HepG2 (cell line): ENCODE measurements around the gene FTHL17. TPM values are rescaled to one million over a fixed set of nuclear protein-coding genes. Genes with fewer than 3 reads are reported as not detected.

Source experiments
- ATAC-seq: fragments of 200-7000 bp; cut with Tn5 transposase; 3 replicates; pipeline ENCODE4 v1.9.1; 2020; ENCODE audit warnings: mild to moderate bottlenecking, moderate library complexity
- BruUV-seq: library from RNA; stranded (reverse); fragments of 400-500 nt; replicated peaks from 2 replicates; lab custom pipeline; 2021; lab: Mats Ljungman, UMichigan
- CTCF ChIA-PET: fragments of 300-600 bp; formaldehyde crosslinking; extraction: SDS; loops from one replicate; lab custom pipeline; 2021; ENCODE audit warnings: low total read pairs, inconsistent platforms, low intra/inter-chr PET ratio; lab: Yijun Ruan, JAX
- POLR2A ChIA-PET: fragments of 350-600 bp; sonication (Branson Sonifier 250); formaldehyde crosslinking; loops from one replicate; lab custom pipeline; 2020; ENCODE audit warnings: antibody characterized with exemption, inconsistent platforms; lab: Yijun Ruan, JAX
- DNase-seq: peaks from one replicate; pipeline ENCODE4 v3.0.0-alpha.2; 2015; ENCODE audit warnings: low spot score
- FAIRE-seq: peaks from 3 replicates; lab custom pipeline; 2011; peaks lifted over from hg19 to GRCh38; lab: Jason Lieb, UNC
- H2AFZ ChIP-seq: one replicate; pipeline ENCODE4 v1.6.1; 2011; ENCODE audit warnings: low read length, inconsistent platforms
- H3K27ac ChIP-seq: fragments of 300-600 bp; 3 replicates; pipeline ENCODE4 v1.8.0; 2011; ENCODE audit warnings: mixed run types, mild to moderate bottlenecking, mixed read lengths, low read length, inconsistent platforms; ENCODE audit not compliant: insufficient read depth; ENCODE audit errors: extremely low read length
- H3K27me3 ChIP-seq, 2 experiments: fragments of 200-600 bp in 1 of 2; 2 replicates in 1 of 2; 3 replicates in 1 of 2; pipeline versions ENCODE4 v1.6.0 to v1.8.0; 2011; ENCODE audit warnings: low read length in 2 of 2, mild to moderate bottlenecking in 2 of 2, moderate library complexity in 2 of 2, inconsistent platforms in 1 of 2; ENCODE audit not compliant: insufficient read depth in 2 of 2, control insufficient read depth in 1 of 2
- H3K36me3 ChIP-seq, 2 experiments: fragments of 200-600 bp in 1 of 2; replicated peaks in 1 of 2; 2 replicates in 1 of 2; 3 replicates in 1 of 2; pipeline versions ENCODE4 v1.5.1 to v1.8.0; 2011; ENCODE audit warnings: low read length in 2 of 2, inconsistent platforms in 1 of 2; ENCODE audit not compliant: insufficient read depth in 2 of 2, control insufficient read depth in 1 of 2
- H3K4me1 ChIP-seq: 2 replicates; pipeline ENCODE4 v1.5.1; 2012; ENCODE audit warnings: low read length, inconsistent platforms; ENCODE audit not compliant: insufficient read depth
- H3K4me2 ChIP-seq: 2 replicates; pipeline ENCODE4 v1.6.0; 2011; ENCODE audit warnings: low read depth, low read length, inconsistent platforms
- H3K4me3 ChIP-seq, 3 experiments: fragments of 200-600 bp in 1 of 3; sonication (generic), shearing (Covaris generic) in 1 of 3; replicated peaks in 1 of 3; 2 replicates each; pipeline ENCODE4 v1.5.1; 2011 to 2016; ENCODE audit warnings: low read length in 3 of 3, inconsistent platforms in 2 of 3, low read depth in 2 of 3, mild to moderate bottlenecking in 2 of 3, control low read depth in 1 of 3, mixed read lengths in 1 of 3; ENCODE audit not compliant: insufficient read depth in 1 of 3
- H3K79me2 ChIP-seq: one replicate; pipeline ENCODE4 v1.6.1; 2011; ENCODE audit warnings: low read length, inconsistent platforms; ENCODE audit not compliant: insufficient read depth
- H3K9ac ChIP-seq: 2 replicates; pipeline ENCODE4 v1.6.0; 2011; ENCODE audit warnings: mild to moderate bottlenecking, low read depth, low read length, inconsistent platforms; ENCODE audit not compliant: insufficient read depth
- H3K9me3 ChIP-seq: 2 replicates; pipeline ENCODE4 v1.5.1; 2012; ENCODE audit warnings: mild to moderate bottlenecking, low read length
- H4K20me1 ChIP-seq: 2 replicates; pipeline ENCODE4 v1.6.0; 2011; ENCODE audit warnings: inconsistent platforms, mild to moderate bottlenecking, low read length, moderate library complexity; ENCODE audit not compliant: insufficient read depth
- GABPB1 ChIP-seq: IDR thresholded peaks from 2 replicates; pipeline ENCODE4 v1.6.1; 2016; ENCODE audit warnings: mild to moderate bottlenecking, missing genetic modification reagents, moderate library complexity, missing compliant biosample characterization
- NR3C1 ChIP-seq: sonication (generic); formaldehyde crosslinking; IDR thresholded peaks from 2 replicates; pipeline ENCODE4 v1.4.0; 2020; ENCODE audit warnings: missing genetic modification reagents
- SP5 ChIP-seq: IDR thresholded peaks from 2 replicates; pipeline ENCODE4 v1.6.1; 2016; ENCODE audit warnings: low read depth, borderline replicate concordance
- ZBTB2 ChIP-seq: sonication (generic); formaldehyde crosslinking; IDR thresholded peaks from 2 replicates; pipeline ENCODE4 v1.8.0; 2022; ENCODE audit warnings: low read depth, missing genetic modification reagents
- ZNF367 ChIP-seq: sonication (generic); formaldehyde crosslinking; IDR thresholded peaks from 2 replicates; pipeline ENCODE4 v1.4.0; 2020; ENCODE audit warnings: missing genetic modification reagents, borderline replicate concordance
- ZNF382 ChIP-seq: sonication (generic); formaldehyde crosslinking; IDR thresholded peaks from 2 replicates; pipeline ENCODE4 v1.5.0; 2020; ENCODE audit warnings: missing genetic modification reagents, mild to moderate bottlenecking, borderline replicate concordance
- WGBS: methylation state at CpG from one replicate; pipeline ENCODE4 v1.1.6; 2017; ENCODE audit warnings: low lambda C conversion rate; 5-methylcytosine and 5-hydroxymethylcytosine counted together
- in situ Hi-C: cut with HindIII; loops from 2 replicates; pipeline ENCODE4 v1.10.0; 2017; ENCODE audit warnings: low pct_unique_long_range_greater_than_20kb; ENCODE audit not compliant: extremely low pct_ligation_motif_present
- intact Hi-C: fragments of 100-400 bp; cut with micrococcal nuclease; formaldehyde crosslinking; loops from one replicate; pipeline ENCODE4 v1.10.0; 2022; ENCODE audit not compliant: unreplicated experiment
- polyA plus RNA-seq, 8 experiments: library from polyadenylated mRNA; depleted of rRNA in 3 of 8; stranded (reverse) in 7 of 8; unstranded in 1 of 8; fragments of >200 nt; fragmentation: Illumina TruSeq in 4 of 8; extraction: Trizol in 4 of 8; gene quantifications; 2 replicates each; pipeline versions ENCODE4 v1.2.1 to v1.2.3, GENCODE V29; 2011 to 2016; ENCODE audit warnings: low read depth in 4 of 8, missing spikeins in 1 of 8, mixed read lengths in 1 of 8; ENCODE audit not compliant: insufficient read depth in 1 of 8
- total RNA-seq, 5 experiments: library from RNA; depleted of rRNA; stranded (reverse); fragments of >200 nt; fragmentation: Illumina TruSeq; extraction: Trizol; gene quantifications; 2 replicates each; pipeline ENCODE4 v1.2.3, GENCODE V29; 2016; ENCODE audit warnings: low read depth in 1 of 5
- TF ChIP-seq, protein P1 (sequence below): sonication (generic); formaldehyde crosslinking; IDR thresholded peaks from 2 replicates; pipeline ENCODE4 v1.4.0; 2020; ENCODE audit warnings: missing genetic modification reagents
- TF ChIP-seq, protein P2 (sequence below): sonication (generic); formaldehyde crosslinking; conservative IDR thresholded peaks from 2 replicates; pipeline ENCODE4 v1.4.0; 2020; ENCODE audit warnings: missing genetic modification reagents

FTHL17 gene
- total and polyA plus RNA-seq, 2 of the 13 experiments (the other 11 are each of a cell fraction or from before 2014, with no cell fraction given): not detected

DNA sequence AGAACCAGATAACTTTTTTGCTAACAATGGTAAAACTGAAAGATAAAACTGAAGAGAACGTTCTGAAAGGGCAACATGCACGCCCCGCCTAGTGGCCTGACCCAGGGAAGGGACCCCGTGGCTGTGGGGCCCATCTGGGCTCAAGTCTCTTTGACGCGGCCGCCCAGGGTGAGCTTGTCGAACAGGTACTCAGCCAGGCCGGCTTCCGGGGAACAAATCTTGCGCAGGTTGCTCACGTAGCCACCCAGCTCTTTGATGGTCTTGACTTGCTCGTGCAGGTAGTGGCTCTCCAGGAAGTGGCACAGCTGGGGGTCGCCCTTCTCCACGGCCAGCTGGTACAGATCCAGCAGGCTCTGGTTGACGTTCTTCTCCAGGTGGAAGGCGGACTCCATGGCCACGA lies 579 bp downstream of the FTHL17 start:
- no peak for DNase-seq
- WGBS: 80% methylated on average over 2 of the region's 18 CpGs
- Histone ChIP-seq H3K27ac (no peak overlapping the region), H3K9ac (no peak overlapping the region), H4K20me1 (no peaks in the 10 kb centered on the region), H3K4me2 (no peak overlapping the region)
- POLR2A ChIA-PET: no interaction called here
- in situ Hi-C loops: no loop called here
- TF ChIP-seq, protein P1, sequence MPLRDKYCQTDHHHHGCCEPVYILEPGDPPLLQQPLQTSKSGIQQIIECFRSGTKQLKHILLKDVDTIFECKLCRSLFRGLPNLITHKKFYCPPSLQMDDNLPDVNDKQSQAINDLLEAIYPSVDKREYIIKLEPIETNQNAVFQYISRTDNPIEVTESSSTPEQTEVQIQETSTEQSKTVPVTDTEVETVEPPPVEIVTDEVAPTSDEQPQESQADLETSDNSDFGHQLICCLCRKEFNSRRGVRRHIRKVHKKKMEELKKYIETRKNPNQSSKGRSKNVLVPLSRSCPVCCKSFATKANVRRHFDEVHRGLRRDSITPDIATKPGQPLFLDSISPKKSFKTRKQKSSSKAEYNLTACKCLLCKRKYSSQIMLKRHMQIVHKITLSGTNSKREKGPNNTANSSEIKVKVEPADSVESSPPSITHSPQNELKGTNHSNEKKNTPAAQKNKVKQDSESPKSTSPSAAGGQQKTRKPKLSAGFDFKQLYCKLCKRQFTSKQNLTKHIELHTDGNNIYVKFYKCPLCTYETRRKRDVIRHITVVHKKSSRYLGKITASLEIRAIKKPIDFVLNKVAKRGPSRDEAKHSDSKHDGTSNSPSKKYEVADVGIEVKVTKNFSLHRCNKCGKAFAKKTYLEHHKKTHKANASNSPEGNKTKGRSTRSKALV (CRISPR knock-in tag): no peak
- TF ChIP-seq ZNF367 (CRISPR knock-in tag) (no peak), NR3C1 (CRISPR knock-in tag) (no peak)
- TF ChIP-seq, all 625 proteins: peak for 0
- no peaks in the 10 kb centered on the region for H3K27me3 ChIP-seq
- no peaks in the 10 kb centered on the region for H3K79me2 ChIP-seq
- CTCF ChIA-PET: no interaction called here
- BruUV-seq: no TSS peak
- no peaks in the 10 kb centered on the region for H3K4me1 ChIP-seq
- no peak for FAIRE-seq
- no peaks in the 10 kb centered on the region for H3K9me3 ChIP-seq
- intact Hi-C loops: no loop called here
- no peak overlapping the region for H3K4me3 ChIP-seq
- no peak overlapping the region for H2AFZ ChIP-seq
- no peaks in the 10 kb centered on the region for H3K36me3 ChIP-seq
- ATAC-seq: no peak

GRCh38 chrX:31070057-31070468 lies 1.8 kb downstream of the FTHL17 start:
- DNase-seq (no peak), FAIRE-seq (no peak), ATAC-seq (no peak)
- no peak overlapping the region for H2AFZ ChIP-seq
- H3K79me2 ChIP-seq: no peaks in the 10 kb centered on the region
- ChIA-PET CTCF (no interaction called here), POLR2A (no interaction called here)
- no peak overlapping the region for H3K27ac ChIP-seq
- H4K20me1 ChIP-seq: no peaks in the 10 kb centered on the region
- H3K36me3 ChIP-seq: no peaks in the 10 kb centered on the region
- H3K9me3 ChIP-seq: no peaks in the 10 kb centered on the region
- H3K4me1 ChIP-seq: no peaks in the 10 kb centered on the region
- H3K4me2 ChIP-seq: no peak overlapping the region
- no peak overlapping the region for H3K9ac ChIP-seq
- no peaks in the 10 kb centered on the region for H3K27me3 ChIP-seq
- no TSS peak for BruUV-seq
- intact Hi-C loops (no loop called here), in situ Hi-C loops (no loop called here)
- TF ChIP-seq, protein P2, sequence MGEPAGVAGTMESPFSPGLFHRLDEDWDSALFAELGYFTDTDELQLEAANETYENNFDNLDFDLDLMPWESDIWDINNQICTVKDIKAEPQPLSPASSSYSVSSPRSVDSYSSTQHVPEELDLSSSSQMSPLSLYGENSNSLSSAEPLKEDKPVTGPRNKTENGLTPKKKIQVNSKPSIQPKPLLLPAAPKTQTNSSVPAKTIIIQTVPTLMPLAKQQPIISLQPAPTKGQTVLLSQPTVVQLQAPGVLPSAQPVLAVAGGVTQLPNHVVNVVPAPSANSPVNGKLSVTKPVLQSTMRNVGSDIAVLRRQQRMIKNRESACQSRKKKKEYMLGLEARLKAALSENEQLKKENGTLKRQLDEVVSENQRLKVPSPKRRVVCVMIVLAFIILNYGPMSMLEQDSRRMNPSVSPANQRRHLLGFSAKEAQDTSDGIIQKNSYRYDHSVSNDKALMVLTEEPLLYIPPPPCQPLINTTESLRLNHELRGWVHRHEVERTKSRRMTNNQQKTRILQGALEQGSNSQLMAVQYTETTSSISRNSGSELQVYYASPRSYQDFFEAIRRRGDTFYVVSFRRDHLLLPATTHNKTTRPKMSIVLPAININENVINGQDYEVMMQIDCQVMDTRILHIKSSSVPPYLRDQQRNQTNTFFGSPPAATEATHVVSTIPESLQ (CRISPR knock-in tag): no peak
- TF ChIP-seq GABPB1 (CRISPR knock-in tag) (no peak), ZNF382 (CRISPR knock-in tag) (no peak), SP5 (CRISPR knock-in tag) (no peak), ZBTB2 (CRISPR knock-in tag) (no peak)
- H3K4me3 ChIP-seq: no peak overlapping the region
